Upper lobe of right lung (tissue), 1 donor: ENCODE data around the gene AFTPH. TPM values are rescaled to one million over a fixed set of nuclear protein-coding genes. Genes with fewer than 3 reads are reported as not detected.

Experiments
- ATAC-seq: fragments of 200-7000 bp; cut with Tn5 transposase; one replicate; pipeline ENCODE4 v1.9.1; 2020; ENCODE audit warnings: mild to moderate bottlenecking, moderate library complexity
- DNase-seq: peaks from one replicate; pipeline ENCODE4 v3.0.0-alpha.2; 2020
- H3K27ac ChIP-seq: fragments of 200-600 bp; one replicate; pipeline ENCODE4 v1.8.0; 2022
- H3K27me3 ChIP-seq: fragments of 200-600 bp; one replicate; pipeline ENCODE4 v1.8.0; 2022; ENCODE audit warnings: mild to moderate bottlenecking
- H3K36me3 ChIP-seq: fragments of 200-600 bp; one replicate; pipeline ENCODE4 v1.8.0; 2022
- H3K4me1 ChIP-seq: fragments of 200-600 bp; one replicate; pipeline ENCODE4 v1.8.0; 2022
- H3K4me3 ChIP-seq: fragments of 200-600 bp; one replicate; pipeline ENCODE4 v1.8.0; 2022; ENCODE audit warnings: mild to moderate bottlenecking
- H3K9me3 ChIP-seq: fragments of 200-600 bp; one replicate; pipeline ENCODE4 v1.8.0; 2022
- CTCF ChIP-seq: fragments of 200-600 bp; IDR thresholded peaks from one replicate; pipeline ENCODE4 v1.8.0; 2022; ENCODE audit warnings: antibody characterized with exemption
- intact Hi-C: fragments of 100-400 bp; cut with DNase I; formaldehyde crosslinking; loops from one replicate; pipeline ENCODE4 v1.11.0; 2022
- total RNA-seq: library from RNA; stranded (reverse); fragmentation: NEBNext Ultra II Directional; extraction: Animal tissue kit (Norgen Biotek cat#: 25700); gene quantifications from one replicate; pipeline ENCODE4 v1.2.1, GENCODE V29; 2021
- donor health status: DM: no; HTN: yes; CAD: no; lungs with severe emphysema.

AFTPH gene
- total RNA-seq, 1 donor from 2014 or later, result 40.2 TPM

- ATAC-seq, result no peak
- H3K36me3 ChIP-seq, result no peaks in the 10 kb centered on the region
- no peak for DNase-seq
Observed at GRCh38 chr2:64478502-64479230, 45.5 kb upstream of the AFTPH start.

GRCh38 chr2:64479259-64480117 lies 44.6 kb upstream of the AFTPH start:
- intact Hi-C loops, result no loop called here
- H3K9me3 ChIP-seq, result no peaks in the 10 kb centered on the region
- H3K4me3 ChIP-seq, result no peak overlapping the region
- TF ChIP-seq CTCF, result no peak
- DNase-seq (no peak), ATAC-seq (no peak)
- H3K36me3 ChIP-seq, result no peaks in the 10 kb centered on the region
- H3K27me3 ChIP-seq, result no peaks in the 10 kb centered on the region
- no peak overlapping the region for H3K27ac ChIP-seq
- no peaks in the 10 kb centered on the region for H3K4me1 ChIP-seq

More at GRCh38 chr2:64478502-64479230, 45.5 kb upstream of the AFTPH start:
- Histone ChIP-seq H3K4me1 (no peaks in the 10 kb centered on the region), H3K27me3 (no peaks in the 10 kb centered on the region), H3K9me3 (no peaks in the 10 kb centered on the region), H3K4me3 (no peak overlapping the region), H3K27ac (no peak overlapping the region)
- no peak for TF ChIP-seq CTCF
- intact Hi-C loops, result no loop called here

GRCh38 chr2:64481665-64482064 lies 42.5 kb upstream of the AFTPH start:
- no peaks in the 10 kb centered on the region for H3K36me3 ChIP-seq
- ATAC-seq (no peak), DNase-seq (no peak)
- no peaks in the 10 kb centered on the region for H3K9me3 ChIP-seq
- intact Hi-C loops, result no loop called here
- no peaks in the 10 kb centered on the region for H3K4me1 ChIP-seq
- TF ChIP-seq CTCF, result no peak
- H3K27me3 ChIP-seq, result no peaks in the 10 kb centered on the region
- no peak overlapping the region for H3K27ac ChIP-seq
- H3K4me3 ChIP-seq, result no peak overlapping the region

- H3K4me3 ChIP-seq, result no peak overlapping the region
- intact Hi-C loops, result no loop called here
- no peaks in the 10 kb centered on the region for H3K27me3 ChIP-seq
- ATAC-seq (no peak), DNase-seq (no peak)
- H3K27ac ChIP-seq, result no peak overlapping the region
- no peaks in the 10 kb centered on the region for H3K9me3 ChIP-seq
- H3K36me3 ChIP-seq, result no peaks in the 10 kb centered on the region
- TF ChIP-seq CTCF, result no peak
- no peaks in the 10 kb centered on the region for H3K4me1 ChIP-seq
Observed at GRCh38 chr2:64482243-64482642, 41.9 kb upstream of the AFTPH start.

- no peak overlapping the region for H3K4me3 ChIP-seq
- no peaks in the 10 kb centered on the region for H3K27me3 ChIP-seq
- peaks cover under 1% of the 10 kb centered on the region for H3K4me1 ChIP-seq
- no peaks in the 10 kb centered on the region for H3K36me3 ChIP-seq
- no peaks in the 10 kb centered on the region for H3K9me3 ChIP-seq
- TF ChIP-seq CTCF, result no peak
- DNase-seq (no peak), ATAC-seq (no peak)
- no peak overlapping the region for H3K27ac ChIP-seq
- intact Hi-C loops, result no loop called here
Observed at GRCh38 chr2:64482765-64483504, 41.2 kb upstream of the AFTPH start.
